SK-N-MC (cell line): ENCODE measurements around the gene TWF1.

Experiments used
- EZH2 ChIP-seq: fragments of 200-600 bp; sonication (generic); IDR thresholded peaks from one replicate; pipeline ENCODE4 v1.6.1; 2017; ENCODE audit warnings: antibody characterized with exemption
- FOXP2 ChIP-seq: optimal IDR thresholded peaks from 2 replicates; pipeline ENCODE3; 2011; ENCODE audit warnings: mild to moderate bottlenecking, moderate library complexity; ENCODE audit not compliant: insufficient read depth; ENCODE audit errors: extremely low read length, control extremely low read depth

GRCh38 chr12:43789941-43790340 lies 16.2 kb downstream of the TWF1 start:
- no peak for TF ChIP-seq EZH2
- TF ChIP-seq FOXP2 = no peak
